CD4-positive, alpha-beta T cell treated with Interleukin-4 for 4 hours (primary cell): ENCODE results near the gene ACSS3.

Experiments used
- DNase-seq: peaks from one replicate; pipeline ENCODE4 v3.0.0-alpha.2; 2020

ACSS3 gene

DNA sequence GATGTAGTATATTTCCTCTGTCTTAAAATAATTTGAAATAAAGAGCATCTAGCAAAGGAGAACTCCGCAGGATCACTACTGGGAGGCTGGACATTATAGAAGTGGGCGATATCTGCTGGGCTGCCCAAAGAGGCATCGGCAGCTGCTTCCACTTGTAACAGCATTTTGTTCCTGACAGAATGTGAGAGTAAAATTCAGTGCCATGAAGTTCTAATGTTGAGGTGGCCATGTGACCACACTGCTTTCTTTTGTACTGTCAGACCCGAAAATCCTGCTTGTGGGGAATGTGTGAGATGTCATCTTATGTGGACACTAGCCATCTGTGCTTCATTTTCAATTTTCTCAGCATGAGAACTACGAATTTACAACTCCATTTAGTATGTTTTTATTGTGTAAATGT lies 151.9 kb downstream of the ACSS3 start:
- DNase-seq: no peak

DNA sequence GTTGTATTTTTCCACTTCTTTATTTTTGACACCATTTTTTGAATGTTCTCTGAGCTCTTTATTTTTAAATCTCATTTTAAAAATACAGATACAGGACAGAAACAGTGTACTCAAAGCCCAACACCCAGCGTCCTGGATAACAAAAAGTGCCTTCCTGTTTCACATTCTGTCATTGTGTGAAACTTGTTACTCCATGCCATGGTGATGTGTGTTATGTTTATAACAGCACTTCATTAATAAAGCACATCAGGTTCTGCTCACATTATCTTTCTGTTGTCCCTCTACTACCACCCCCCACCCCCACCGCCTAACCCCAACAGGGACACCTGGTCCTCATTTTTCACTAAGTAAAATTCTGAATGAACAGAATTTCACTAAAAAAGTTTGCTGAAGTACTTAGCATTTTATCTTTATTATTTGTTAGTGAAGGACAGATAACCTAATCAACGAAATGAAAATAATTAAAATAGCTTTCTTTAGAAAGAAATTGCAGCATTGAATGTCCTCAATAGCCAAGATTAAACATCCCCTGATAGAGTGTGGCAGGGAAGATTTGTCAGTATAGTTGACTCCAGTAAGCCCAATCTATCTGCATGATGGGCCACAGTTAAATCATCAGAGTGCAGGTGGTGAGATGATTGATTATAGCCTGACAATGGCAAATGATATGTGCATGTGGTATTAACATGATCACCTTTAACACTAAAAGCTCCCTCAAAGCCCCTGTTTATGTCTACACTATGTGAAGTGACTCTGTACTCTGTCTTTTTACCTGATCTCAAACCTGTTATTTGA lies 153.9 kb downstream of the ACSS3 start:
- no peak for DNase-seq

DNA sequence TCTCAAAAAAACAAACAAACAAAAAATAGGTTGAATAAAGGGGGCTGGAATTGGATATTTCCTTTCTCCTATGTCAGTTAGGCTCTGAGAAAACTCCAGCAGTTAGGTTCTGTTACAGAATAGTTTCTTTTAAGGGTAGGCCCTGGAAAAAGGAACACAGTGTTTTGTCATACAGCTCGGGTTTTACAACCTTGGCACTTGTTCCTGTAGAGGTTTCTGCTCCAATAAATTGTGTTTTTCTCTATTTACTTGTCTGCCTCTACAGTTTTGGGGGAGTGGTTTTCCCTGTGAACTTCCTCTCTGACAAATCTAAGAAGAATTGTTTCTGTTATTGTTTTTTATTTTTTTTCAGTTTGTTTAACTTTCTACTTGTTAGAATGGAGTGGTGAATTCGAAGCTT lies 167.6 kb downstream of the ACSS3 start:
- no peak for DNase-seq

DNA sequence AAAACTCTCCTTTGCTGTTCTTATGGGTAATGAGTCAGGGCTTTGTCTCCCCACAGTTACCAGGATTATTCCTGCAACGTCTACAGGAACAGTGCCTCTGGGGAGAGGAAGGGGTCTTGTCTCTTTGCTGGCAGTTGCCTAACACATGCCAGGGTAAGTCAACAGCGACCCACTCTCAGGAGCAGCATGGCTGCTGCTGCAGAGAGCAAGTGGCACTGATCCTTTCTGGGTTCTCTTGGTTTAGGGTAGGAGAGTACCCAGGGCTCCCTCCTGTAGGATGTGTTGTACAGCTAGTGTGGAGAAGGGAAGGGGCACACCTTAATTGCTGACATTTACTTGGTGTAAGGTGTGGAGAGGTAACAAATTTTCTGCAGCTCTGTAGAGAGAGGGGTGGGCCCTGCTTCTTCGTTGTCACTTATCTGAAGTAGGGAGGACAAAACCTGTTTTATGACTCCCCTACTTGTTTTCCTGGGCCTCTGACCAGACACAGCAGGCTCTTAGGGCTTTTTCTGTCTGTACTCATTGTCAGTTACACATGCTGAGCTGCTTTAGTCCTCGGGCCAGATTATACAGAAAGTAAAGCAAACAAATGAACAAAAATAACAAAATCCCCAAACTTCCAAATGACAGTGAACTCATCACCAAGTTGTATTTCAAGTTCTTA lies 168.2 kb downstream of the ACSS3 start:
- DNase-seq: no peak

DNA sequence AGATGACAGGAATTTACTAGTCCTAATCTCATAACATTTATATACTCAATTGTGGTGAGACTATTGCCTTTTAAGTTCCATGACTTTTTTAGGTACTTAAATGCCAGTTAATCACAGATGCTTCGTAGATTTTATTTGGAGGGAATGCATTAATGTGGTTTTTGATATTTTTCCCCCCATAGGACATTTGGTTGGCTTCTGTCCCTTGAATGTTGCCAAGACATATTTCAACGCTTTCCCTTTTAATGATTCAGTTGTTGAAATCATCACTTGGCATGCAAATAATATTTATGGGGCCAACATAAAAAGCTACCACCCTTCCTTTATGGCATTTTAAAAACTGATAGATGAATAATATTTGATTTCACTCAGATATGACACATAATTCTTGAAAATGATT lies 172.1 kb downstream of the ACSS3 start:
- DNase-seq: no peak

DNA sequence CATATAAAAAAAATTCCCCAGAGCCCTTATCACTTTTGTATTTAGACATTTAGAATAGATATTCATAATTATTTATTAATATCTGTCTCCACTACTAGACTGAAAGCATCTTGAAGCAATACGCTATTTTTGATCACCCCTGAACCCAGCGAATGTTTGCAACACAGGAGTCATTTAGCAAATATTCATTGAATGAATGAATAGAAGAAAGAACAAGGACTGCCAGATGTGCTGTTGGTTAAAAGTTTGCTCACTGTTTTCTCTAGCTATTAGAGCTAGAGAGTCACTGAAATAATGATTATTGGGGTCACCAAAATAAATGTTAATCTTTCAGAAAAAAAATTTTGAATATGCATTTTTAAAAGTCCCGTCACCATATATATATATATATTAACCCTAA lies 174.3 kb downstream of the ACSS3 start:
- DNase-seq: no peak

DNA sequence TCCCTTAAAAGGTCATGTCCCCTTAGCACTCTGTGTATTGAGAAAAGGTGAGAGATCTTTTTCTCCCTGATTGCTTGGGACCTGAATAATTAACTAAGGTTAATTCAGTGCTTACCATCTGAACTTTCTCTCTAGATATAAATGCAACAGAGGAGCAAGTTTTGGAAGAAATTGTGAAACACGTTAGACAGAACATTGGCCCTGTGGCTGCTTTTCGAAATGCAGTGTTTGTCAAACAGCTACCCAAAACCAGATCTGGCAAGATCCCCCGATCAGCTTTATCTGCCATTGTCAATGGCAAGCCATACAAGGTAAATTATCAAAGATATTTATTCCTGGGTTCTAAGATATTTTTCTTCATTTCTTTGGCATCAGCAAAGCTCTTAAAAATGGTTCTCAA lies 175.5 kb downstream of the ACSS3 start:
- DNase-seq: no peak

DNA sequence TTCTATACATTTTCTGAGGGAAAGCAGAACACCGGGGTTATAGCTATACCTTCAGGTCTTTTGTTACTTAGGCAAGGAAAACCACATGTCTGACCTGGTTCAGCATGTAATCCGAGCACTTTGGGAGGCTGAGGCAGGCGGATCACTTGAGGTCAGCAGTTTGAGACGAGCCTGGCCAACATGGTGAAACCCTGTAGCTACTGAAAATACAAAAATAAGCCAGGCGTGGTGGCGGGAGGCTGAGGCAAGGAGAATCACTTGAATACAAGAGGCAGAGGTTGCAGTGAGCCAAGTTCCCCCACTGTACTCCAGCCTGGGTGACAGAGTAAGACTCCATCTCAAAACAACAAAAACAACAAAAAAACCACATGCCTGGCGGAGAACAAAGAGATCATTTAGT lies 177.6 kb downstream of the ACSS3 start:
- DNase-seq: no peak

DNA sequence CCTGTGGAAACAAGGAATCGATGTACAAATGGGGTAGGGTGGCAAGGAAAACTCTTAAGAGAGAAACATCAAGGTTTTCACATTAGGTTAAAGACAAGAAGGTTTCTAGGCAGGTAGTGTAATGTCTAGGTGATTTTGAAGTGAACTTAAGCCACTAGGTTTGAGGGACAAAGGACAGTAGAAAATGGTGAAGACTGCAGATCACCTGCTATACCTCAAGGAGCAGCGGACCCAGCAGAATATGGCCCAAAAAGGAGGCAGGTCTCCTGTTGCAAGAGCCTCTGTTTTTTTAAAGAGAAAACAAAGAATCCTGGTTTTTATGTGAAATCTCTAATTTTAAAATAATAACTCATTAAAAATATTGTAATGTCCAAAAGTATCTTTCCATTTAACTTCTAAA lies 178.1 kb downstream of the ACSS3 start:
- DNase-seq: no peak

DNA sequence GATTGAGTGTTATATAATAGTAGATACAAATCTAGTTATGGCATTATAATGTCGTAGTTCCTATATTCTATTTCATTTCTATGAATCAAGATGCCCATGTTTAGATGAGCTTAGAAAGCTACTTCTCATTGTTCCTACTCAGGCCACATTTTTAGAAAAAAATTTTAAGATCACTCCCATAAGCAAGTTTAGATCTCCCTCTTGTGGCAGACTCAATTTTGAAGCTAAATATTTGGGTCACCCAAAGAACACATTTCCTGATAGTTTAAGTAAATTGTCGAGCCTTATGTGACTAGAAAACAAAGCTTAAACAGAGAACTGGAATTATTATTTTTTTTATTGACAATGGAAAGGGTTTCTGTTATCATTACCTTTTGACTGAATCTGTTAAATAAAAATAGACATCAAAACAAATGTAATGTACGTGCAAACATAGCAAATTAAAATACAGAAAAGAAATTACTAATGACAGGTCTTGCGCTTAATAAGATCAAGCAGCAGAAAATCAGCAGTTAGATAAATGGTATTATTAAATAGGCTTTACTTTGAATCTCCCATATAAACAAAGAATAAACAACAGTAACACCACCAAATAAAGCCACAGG lies 180.2 kb downstream of the ACSS3 start:
- no peak for DNase-seq

DNA sequence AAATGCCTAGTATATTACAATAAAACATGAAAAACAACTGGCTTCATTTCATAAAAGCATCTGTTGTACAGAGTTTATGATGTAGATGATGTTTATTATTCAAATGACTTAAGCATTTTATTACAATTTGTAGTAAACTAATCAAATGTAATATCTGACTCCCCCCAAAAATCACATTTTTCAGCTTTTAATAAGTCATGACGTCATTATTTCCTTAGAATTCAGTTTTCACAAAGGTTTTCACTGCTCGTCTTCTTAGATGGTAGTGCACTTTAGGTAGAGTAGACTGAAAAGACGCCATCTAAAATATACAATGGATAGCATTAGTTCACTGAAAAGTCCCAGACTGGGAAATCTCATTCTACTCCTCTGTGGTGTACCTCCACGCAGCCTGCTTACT lies 181.5 kb downstream of the ACSS3 start:
- no peak for DNase-seq

DNA sequence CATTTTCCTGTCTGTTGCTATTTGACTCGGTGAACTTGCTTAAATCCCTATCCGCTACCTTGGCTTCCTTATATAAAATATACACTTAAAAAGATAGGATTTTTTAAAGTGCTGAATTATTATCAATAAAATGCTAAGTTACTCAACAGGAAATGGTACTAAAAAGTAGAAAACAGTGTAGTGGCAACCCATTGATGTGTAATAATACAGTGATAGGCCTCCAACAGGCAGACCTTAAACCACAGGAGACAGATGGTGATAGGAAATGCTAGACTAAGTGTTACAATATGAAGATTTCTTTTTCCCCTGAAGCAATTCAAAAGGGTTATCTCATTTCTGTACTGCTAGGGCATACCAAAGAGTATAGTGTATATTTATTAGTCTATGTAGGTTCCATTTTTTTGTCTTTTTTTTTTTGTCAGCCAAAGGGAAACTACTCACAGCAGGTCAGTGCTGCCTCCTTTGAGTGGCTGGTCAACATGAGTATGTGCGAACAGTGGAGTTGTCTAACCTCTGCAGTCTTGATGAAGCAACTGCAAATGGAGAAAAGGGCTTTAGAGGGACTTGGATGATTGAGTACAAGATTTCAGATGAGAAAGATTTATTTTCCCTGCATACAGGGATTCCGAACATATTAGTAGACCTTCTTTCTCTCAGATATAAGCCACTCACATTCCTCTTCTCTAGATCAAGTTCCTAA lies 183.8 kb downstream of the ACSS3 start:
- no peak for DNase-seq

DNA sequence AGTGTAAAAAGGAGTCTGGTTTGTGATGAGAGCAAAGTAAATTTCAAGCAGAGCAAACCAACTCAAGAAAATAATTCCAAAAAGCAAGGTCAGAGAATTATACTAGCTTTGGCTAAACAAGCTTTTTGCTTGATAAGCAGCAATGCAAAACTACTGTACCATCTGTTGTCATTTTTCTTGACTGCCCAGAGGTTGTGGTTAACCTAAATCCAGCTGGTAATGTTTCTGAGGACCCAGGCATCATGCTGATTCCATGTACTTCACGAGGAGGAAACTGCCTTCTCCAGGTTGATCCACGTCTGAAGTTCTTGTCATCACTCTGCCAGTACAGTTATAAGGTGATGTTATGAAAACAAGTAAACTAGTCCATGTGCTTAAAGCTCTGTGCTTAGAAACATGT lies 185.2 kb downstream of the ACSS3 start:
- DNase-seq: no peak

DNA sequence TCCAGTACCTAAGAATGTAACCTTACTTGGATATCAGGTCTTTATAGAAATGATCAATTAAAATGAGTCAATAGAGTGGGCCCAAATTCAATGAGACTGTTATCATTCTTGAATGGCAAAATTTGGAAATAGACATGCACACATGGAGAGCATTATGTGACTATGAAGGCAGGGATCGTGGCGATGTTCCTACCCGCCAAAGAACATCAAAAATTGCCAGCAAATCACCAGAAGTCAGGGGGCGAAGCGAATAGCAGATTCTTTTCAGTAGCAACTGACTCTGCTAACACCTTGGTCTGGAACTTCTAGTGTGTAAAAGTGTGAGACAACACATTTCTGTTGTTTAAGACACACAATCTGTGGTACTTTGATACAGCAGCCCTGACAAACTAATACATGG lies 192.5 kb downstream of the ACSS3 start:
- no peak for DNase-seq

DNA sequence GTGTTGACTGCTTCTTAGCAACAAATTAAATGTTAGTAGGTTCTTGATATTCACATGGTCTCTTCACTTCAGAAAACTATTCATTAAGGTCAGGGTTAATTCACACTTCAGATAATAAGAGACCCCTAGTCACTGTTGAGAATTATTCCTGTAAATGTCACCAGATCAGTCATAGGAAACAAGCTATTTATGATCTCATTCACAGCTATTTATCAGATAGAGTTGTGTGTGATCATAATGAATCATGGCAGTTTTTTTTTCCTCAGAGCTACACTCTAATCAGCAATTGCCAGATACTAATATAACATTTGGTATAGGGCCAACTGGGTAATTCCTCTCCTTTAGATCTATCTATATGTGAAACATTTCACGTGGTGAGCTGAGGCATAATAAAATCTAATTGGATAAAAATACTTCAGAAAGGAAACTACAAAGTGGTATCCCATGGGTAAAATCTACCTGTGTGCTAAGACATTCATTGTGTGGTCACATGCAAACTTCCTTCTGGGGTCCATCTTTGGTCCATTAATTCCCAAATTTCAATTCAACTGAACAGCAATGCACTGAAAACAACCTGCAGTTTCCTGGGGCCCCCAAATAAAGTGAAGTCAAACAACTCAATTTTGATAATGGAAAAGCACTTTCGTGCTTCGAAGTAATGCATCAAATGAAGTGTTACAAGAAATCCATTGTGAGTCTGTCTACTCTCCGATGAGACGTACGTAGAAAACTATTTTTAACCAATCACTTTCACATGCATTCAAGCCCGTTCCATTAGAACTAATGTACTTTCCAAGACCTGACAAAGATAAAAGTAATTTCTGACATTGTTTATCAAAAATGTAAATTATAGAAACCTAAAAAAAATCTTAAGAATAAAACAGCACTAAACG lies 197.0 kb downstream of the ACSS3 start:
- DNase-seq: no peak

DNA sequence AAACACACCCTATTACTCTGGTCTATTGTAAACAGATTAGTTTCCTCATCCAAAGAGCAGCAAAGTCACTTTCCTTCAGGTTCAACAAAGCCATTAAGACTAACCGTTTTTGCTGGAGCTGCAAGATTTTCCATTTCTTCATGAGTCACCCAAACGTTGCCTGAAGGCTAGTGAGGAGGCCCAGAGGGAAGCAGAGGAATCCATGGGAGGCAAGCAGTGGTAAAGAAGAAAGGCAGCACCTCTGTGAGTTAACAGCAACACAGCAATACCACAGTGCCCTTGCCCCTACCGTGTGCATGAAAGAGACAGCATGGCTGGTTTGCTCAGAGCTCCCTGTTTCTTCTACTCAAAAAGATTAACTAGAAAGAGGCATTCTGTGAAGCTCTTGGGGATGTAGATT lies 206.3 kb downstream of the ACSS3 start:
- DNase-seq: no peak

DNA sequence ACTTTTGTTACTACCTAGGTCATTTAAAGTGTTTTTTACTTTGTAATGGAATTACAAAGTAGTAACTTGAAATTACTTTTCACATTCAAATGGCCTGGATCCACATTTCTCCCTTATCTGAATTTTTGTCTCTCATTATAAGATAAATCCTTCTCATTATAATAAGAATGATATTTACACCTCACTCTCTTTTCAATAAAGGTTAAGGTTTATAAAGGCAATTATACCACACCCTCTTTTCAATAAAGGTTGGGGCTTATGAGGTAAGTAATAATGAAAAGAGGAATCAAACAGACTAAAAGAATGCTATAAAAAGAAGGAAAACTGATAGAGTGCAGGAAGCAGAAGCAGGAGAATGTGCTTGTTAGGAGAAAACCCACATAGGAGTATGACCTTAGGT lies 210.8 kb downstream of the ACSS3 start:
- no peak for DNase-seq

DNA sequence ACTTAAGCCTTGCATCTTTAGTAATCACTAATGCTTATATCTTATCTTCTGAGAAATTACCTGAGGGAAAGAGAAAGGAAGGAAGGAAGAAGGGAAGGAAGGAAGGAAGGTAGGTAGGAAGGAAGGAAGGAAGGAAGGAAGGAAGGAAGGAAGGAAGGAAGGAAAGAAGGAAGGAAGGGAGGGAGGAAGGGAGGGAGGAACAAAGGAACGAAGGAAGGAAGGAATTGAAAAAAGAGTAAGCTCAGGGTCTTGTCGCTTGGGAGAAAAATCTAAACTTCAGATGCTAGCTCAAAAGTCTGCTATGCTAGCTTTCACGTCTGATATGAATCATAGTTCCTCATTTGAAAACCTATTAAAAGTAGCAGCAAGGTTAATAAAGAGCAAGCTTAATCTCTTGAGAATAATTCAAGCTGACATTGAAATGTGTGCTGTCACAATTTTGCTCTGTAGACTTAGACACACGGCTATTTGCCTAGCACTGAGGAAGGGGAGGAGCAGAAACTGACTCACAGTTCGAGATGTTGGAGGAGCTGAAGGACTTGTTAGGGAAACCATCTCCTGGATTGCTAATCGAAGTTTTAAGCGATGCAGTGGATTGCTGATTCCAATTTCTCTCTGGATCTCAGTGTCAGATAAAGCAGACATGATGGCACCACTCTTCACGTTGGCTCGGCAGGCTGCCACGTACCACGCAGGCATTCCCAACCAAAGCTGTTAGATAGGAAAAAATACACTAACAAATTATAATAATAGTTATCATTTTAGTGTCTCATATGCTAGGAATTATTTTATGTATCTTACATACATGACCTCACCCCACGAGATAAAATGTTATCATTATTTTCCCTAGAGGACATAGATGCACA lies 216.7 kb downstream of the ACSS3 start:
- DNase-seq: no peak

DNA sequence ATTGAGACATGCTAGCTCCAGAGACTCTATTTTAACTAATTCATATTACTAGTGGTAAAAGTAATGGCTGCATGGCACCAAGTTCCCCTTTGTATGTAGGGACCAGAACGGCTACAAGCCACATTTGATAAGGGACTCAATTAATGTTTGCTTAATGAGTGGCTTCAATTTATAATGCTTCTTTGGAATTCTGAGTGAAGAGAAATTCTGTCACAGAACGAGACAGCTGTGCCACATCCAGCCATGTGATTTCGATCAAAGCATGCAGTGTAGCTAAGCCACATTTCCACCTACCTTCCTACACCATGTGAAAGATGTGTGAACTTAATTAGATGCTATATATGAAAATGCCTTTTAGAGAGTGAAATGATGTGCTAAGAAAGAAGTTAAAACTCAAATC lies 217.4 kb downstream of the ACSS3 start:
- DNase-seq: no peak

DNA sequence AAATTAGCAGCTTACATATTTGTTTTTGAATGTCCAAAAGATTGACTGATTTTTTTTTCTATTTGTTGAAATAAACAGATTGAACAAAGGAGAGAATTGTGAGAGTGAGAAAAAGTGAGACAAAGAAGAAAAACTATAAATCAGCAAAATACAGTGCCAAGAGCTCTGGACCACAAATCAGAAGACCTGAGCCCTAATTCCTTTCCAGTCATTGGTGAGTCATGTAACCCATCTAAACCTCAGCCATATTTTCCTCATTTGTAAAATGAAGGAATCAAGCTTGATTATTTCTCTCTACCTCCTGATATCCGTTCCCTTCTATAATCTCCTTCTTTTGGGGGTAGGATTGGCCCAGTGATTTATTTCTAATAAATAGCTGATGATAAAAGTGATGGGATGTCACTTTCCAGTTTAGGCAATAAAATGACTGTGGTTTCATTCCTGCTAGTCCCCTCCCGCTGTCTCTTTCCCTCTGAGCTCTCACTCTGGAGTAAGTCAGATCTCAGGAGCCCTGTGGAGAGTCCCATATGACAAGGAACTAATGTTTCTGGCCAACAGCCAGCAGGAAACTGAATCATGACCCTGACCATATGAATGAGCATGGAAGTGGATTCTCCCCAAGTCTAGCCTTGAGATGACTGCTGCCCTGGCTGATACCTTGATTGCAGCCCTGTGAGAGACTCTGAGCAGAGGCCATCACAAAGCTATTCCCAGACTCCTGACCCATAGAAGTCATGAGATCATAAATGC lies 218.9 kb downstream of the ACSS3 start:
- DNase-seq: no peak

DNA sequence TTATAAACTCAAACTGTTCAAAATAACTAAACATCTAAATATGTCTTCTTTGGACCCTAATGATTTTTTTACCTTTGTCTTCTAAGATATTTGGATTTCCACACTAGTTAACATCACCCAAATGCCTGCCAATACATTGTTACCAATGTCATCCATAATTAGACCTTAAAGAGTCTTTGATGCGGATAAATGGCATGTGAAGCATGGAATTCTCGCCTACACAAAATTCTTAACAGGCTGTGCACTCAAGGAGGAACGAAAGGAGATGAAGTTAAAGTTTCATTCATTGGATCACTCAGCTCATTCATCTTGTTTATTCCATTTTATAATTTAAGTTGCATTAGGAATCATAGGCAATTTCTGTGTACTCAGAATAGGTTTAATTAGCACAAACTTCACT lies 219.7 kb downstream of the ACSS3 start:
- no peak for DNase-seq
